Bronchial epithelial cell (primary cell): ENCODE measurements around the gene MEPCE. TPM values are rescaled to one million over a fixed set of nuclear protein-coding genes. Genes with fewer than 3 reads are reported as not detected.
A peak's percentile ranks its signal among the peaks of the same experiment; 100 is the strongest.

ENCODE experiments used
- DNase-seq: peaks from one replicate; pipeline ENCODE4 v3.0.0-alpha.2; 2010; ENCODE audit warnings: low read depth
- FAIRE-seq: peaks from 2 replicates; lab custom pipeline; 2011; peaks lifted over from hg19 to GRCh38; lab: Jason Lieb, UNC
- H3K27me3 ChIP-seq: 2 replicates; pipeline ENCODE4 v1.5.1; 2011; ENCODE audit warnings: low read length; ENCODE audit not compliant: control insufficient read depth, insufficient read depth
- H3K36me3 ChIP-seq: 2 replicates; pipeline ENCODE4 v1.5.1; 2011; ENCODE audit warnings: low read length; ENCODE audit not compliant: control insufficient read depth, insufficient read depth
- H3K4me3 ChIP-seq: 2 replicates; pipeline ENCODE4 v1.5.1; 2011; ENCODE audit warnings: mild to moderate bottlenecking, low read depth, low read length, control low read depth
- total RNA-seq: library from RNA; depleted of rRNA; stranded (reverse); fragments of >200 nt; gene quantifications from 2 replicates; pipeline ENCODE4 v1.2.1, GENCODE V29; 2014
- TF ChIP-seq, protein P1 (sequence below): IDR thresholded peaks from 2 replicates; pipeline ENCODE4 v1.5.1; 2011; ENCODE audit warnings: mild to moderate bottlenecking, moderate library complexity, low read length, control low read depth, inconsistent platforms; ENCODE audit not compliant: insufficient read depth, severe bottlenecking

Gene MEPCE
- total RNA-seq, 1 donor from 2014 or later, result 18.7 TPM

DNA sequence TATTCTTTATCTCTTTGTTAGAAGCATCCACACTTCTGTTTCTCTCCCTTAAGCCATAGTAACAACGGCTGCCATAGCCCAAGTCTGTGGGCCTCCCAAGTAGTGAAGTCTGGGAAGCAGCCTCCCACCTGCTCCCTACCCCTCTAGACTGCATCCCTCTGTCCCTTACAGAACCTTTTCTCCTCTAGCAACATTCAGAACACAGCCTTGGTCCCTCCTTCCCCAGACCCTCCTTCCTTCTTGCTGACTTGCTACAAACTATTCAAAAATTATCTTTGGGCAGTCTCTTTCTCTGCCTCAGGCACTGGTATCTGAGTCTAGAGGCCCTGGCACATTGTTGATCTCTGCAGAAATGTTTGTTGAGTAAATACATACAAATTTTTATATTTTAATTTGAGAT lies 51.8 kb downstream of the MEPCE start:
- TF ChIP-seq, protein P1, sequence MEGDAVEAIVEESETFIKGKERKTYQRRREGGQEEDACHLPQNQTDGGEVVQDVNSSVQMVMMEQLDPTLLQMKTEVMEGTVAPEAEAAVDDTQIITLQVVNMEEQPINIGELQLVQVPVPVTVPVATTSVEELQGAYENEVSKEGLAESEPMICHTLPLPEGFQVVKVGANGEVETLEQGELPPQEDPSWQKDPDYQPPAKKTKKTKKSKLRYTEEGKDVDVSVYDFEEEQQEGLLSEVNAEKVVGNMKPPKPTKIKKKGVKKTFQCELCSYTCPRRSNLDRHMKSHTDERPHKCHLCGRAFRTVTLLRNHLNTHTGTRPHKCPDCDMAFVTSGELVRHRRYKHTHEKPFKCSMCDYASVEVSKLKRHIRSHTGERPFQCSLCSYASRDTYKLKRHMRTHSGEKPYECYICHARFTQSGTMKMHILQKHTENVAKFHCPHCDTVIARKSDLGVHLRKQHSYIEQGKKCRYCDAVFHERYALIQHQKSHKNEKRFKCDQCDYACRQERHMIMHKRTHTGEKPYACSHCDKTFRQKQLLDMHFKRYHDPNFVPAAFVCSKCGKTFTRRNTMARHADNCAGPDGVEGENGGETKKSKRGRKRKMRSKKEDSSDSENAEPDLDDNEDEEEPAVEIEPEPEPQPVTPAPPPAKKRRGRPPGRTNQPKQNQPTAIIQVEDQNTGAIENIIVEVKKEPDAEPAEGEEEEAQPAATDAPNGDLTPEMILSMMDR, result no peak
- Histone ChIP-seq H3K27me3 (no peaks in the 10 kb centered on the region), H3K36me3 (peaks cover 2% of the 10 kb centered on the region), H3K4me3 (no peak overlapping the region)
- FAIRE-seq (no peak), DNase-seq (no peak)

DNA sequence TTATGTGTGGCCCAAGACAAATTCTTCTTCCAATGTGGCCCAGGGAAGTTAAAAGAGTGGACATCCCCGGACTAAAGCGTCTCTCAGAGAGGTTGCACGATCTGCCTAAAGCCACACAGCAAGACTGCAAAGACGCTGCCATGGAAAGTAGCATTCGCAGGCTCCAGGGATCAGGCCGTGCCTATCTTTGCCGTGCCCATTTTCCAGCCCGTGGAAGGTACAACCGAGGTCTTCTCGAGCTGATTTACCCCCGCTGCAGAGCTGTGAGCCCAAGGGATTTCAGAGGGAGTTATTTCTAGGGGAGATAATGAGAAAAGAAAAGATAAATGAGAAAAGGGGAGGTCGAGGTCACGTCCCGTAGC lies 53.1 kb downstream of the MEPCE start:
- no peaks in the 10 kb centered on the region for H3K27me3 ChIP-seq
- DNase-seq, result no peak
- H3K4me3 ChIP-seq, result peak overlapping the region; percentile 52
- no peaks in the 10 kb centered on the region for H3K36me3 ChIP-seq
- no peak for FAIRE-seq
- TF ChIP-seq, protein P1, result no peak

DNA sequence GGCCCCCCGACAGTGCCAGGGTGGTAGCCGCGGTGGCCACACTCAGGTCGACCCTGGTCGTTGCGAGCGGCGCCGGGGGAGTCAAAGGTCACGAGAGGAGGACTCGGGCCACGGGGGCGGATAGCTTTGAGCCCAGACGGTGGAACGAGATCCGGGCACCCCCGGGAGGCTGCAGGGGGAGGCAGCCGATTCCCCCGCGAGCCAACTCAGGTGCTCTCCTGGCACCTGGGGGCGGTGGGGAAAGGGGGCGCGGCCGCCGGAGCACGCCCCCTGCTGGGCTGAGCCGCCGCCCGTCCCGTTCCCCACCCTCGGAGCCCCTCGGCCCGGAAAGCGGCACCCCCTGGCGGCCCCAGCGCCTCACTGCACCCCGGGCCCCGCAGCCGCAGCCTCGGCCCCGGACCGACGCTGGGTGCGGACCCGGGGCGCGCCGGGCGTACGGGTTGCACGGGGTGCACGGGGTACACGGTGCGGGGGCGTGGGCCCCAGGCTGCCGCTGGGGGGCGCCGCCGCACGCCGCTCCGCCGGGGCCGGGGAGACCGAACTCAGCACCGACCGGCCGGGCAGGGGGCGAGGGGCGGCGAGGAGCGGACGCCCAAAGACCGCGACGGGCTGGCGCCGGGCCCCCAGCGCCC lies 53.6 kb downstream of the MEPCE start:
- peak overlapping the region; percentile 52 for H3K4me3 ChIP-seq
- DNase-seq (no peak), FAIRE-seq (no peak)

More for the DNA sequence above, 53.6 kb downstream of the MEPCE start:
- Histone ChIP-seq H3K27me3 (no peaks in the 10 kb centered on the region), H3K36me3 (no peaks in the 10 kb centered on the region)
- TF ChIP-seq, protein P1, result peak; percentile 78

Other genes with a start within 250 kb of the MEPCE start
- not detected in 2 replicates for gene PVRIG, start 209.9 kb upstream of the MEPCE start, total RNA-seq
- not detected in 2 replicates for gene SPDYE3, start 122.1 kb upstream of the MEPCE start, total RNA-seq
- gene PILRB, start 71.7 kb upstream of the MEPCE start, total RNA-seq, result 5.5 and 7.8 TPM in 2 replicates
- gene PILRA, start 56.3 kb upstream of the MEPCE start, total RNA-seq, result 0.13 TPM in 1 of 2 replicates, not detected in the other
- 1.3 and 2.0 TPM in 2 replicates for gene ZCWPW1, start 1.1 kb upstream of the MEPCE start, total RNA-seq
- 32.8 and 34.2 TPM in 2 replicates for gene PPP1R35, start 6.7 kb downstream of the MEPCE start, total RNA-seq
- 0.38 and 0.53 TPM in 2 replicates for gene SPACDR, start 34.4 kb downstream of the MEPCE start, total RNA-seq
- 7.6 and 12.7 TPM in 2 replicates for gene TSC22D4, start 49.4 kb downstream of the MEPCE start, total RNA-seq
- gene NYAP1, start 54.1 kb downstream of the MEPCE start, total RNA-seq, result under 0.01 and 0.64 TPM in 2 replicates
- gene AGFG2, start 109.4 kb downstream of the MEPCE start, total RNA-seq, result 1.3 and 2.3 TPM in 2 replicates
- gene SAP25, start 144.1 kb downstream of the MEPCE start, total RNA-seq, result not detected in 2 replicates
- 3.9 and 8.2 TPM in 2 replicates for gene LRCH4, start 156.3 kb downstream of the MEPCE start, total RNA-seq
- 0.38 and 0.53 TPM in 2 replicates for gene FBXO24, start 156.5 kb downstream of the MEPCE start, total RNA-seq
- gene PCOLCE, start 172.5 kb downstream of the MEPCE start, total RNA-seq, result 0.38 and 0.53 TPM in 2 replicates
- 1.8 and 1.9 TPM in 2 replicates for gene MOSPD3, start 182.7 kb downstream of the MEPCE start, total RNA-seq
- gene TFR2, start 211.7 kb downstream of the MEPCE start, total RNA-seq, result 0.13 TPM in 1 of 2 replicates, not detected in the other
- gene ACTL6B, start 226.6 kb downstream of the MEPCE start, total RNA-seq, result not detected in 2 replicates
- 66.1 and 88.7 TPM in 2 replicates for gene GNB2, start 243.9 kb downstream of the MEPCE start, total RNA-seq